ENCODE data around the gene F2.

Gene F2

DNA sequence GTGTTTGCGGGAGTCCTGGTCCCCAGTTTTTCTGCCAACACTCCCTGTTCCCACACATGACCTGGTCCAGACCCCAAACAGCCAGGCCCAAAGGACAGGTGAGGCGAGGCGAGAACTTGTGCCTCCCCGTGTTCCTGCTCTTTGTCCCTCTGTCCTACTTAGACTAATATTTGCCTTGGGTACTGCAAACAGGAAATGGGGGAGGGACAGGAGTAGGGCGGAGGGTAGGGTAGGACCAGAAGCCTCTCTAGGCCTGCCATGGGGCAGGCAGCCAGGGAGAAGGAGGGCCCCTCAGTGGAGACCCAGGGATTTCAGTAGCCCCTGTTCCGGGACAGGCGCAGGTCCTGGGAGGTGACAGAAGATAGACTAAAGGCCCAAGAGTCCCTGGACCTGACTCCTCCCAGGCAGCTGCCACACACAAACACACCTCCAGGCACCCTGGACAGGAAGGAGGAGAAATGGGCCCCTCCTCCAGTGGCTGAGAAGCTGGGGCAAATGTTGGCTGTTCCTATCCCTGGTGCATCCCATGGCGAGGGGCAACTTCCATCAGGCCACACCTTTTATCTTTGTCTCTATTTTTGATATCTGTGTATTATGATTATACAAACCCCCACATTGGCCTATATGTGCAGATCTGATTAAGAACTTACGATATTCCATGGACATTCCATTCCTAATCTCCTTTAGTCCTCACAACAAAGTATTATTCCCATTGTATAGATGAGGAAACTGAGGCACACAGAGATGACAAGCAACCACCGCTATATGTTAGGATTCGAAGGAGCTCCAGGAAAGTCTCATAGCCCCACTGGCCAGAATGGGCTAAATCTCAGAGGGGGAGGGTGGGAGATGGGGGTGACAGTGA is 626 bp upstream of the F2 start:
- no peak for DNase-seq

DNA sequence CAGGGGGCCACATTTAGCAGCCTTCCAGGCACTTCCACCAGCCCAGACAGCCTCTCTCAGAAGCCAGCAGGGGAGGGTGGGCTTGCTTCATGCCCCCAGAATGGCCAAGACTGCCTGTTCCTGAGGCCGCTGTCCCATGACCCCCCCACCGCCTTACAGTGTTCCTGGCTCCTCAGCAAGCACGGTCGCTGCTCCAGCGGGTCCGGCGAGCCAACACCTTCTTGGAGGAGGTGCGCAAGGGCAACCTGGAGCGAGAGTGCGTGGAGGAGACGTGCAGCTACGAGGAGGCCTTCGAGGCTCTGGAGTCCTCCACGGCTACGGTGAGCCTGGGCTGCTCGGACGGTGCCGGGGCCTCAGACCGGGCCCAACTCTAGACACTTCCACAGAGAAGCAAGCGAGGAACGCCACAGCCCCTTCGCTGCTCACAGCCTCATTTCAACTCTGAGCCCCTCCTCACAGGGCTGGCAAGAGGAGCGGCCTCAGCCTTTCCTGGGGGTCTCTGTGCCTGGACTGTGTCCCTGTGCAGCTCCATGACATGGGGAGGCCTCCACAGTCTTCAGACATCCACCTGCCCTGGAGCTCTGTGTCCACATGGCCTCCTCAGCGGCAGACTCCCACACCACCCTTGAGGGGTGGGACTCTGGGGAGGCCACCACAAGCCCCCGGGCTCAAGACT is 668 bp downstream of the F2 start:
- no peak for DNase-seq

DNA sequence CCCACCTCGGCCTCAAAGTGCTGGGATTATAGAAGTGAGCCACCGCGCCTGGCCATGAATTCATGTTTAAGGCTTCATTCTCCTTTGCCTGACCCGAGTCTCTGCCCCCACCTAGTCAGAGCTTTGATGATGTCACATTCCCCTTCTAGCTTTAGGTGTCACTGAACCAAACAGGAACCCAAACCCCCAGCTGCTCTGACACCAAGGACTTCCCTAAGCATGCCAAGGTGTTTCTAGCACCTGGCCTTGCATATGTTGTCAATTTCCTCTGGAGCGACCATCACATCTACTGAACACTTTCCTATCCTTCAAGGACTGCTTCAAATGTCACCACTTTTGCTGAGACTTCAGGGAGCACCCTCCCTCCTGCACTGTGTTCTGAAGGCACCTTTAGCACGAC is 2.3 kb downstream of the F2 start:
- DNase-seq: no peak

DNA sequence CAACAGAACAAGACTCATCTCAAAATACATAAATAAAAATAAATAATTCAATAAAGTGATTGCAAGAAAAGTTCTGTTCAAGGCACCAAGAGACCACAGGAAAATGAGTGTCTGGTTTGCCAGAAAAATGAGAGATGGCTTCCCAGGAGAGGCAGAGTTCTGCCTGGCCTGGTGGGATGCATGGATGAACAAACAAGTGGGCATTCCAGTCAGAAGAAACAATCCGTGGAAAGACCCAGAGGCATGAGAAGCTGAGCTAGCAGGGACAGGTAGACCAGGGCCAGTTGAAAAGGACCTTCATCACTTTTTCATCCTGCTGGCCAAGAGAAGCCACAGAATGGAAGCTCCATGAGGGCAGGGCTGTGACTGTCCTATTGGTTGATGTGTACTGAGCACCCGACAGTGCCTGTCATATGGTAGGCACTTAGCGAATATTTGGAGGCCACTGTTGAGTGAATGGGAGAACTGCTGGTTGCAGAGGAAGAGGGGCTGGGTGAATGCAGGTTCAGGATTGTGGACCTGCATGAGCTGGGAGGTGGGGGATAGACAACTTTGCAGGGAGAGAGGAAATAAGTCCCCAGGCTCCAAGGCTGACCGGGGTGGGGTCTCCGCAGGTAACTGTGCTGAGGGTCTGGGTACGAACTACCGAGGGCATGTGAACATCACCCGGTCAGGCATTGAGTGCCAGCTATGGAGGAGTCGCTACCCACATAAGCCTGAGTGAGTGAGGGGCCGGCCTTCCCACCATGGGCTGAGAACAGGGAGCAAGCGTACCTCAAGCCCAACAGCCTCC is 3.7 kb downstream of the F2 start:
- no peak for DNase-seq

DNA sequence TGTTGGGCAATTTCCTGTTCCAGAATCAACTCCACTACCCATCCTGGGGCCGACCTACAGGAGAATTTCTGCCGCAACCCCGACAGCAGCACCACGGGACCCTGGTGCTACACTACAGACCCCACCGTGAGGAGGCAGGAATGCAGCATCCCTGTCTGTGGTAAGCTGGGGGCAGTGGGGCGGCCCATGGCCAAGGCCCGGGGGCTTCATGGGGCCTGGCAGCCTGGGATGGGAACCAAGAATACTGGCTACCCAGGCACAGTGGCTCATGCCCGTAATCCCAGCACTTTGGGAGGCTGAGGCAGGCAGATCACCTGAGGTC is 4.3 kb downstream of the F2 start:
- no peak for DNase-seq

DNA sequence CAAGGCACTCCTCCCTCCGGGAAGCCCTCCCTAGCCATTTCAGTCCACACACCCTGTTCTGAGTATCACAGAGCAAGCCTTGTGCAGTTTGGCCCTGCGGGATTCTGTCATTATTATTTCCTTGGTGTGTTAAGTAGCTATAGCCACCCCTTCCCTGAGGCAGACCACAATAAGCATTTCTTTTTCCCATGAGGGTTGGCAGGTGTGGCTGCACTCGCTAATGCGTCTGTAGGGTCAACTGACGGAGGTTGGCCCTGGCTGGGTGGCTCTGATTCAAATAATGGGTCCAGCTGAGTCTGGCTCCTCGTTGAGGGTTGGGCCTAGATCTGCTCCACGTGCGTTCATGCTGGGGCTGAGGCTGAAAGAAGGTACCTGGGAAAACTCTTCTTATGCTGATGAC is 5.1 kb downstream of the F2 start:
- DNase-seq: no peak

DNA sequence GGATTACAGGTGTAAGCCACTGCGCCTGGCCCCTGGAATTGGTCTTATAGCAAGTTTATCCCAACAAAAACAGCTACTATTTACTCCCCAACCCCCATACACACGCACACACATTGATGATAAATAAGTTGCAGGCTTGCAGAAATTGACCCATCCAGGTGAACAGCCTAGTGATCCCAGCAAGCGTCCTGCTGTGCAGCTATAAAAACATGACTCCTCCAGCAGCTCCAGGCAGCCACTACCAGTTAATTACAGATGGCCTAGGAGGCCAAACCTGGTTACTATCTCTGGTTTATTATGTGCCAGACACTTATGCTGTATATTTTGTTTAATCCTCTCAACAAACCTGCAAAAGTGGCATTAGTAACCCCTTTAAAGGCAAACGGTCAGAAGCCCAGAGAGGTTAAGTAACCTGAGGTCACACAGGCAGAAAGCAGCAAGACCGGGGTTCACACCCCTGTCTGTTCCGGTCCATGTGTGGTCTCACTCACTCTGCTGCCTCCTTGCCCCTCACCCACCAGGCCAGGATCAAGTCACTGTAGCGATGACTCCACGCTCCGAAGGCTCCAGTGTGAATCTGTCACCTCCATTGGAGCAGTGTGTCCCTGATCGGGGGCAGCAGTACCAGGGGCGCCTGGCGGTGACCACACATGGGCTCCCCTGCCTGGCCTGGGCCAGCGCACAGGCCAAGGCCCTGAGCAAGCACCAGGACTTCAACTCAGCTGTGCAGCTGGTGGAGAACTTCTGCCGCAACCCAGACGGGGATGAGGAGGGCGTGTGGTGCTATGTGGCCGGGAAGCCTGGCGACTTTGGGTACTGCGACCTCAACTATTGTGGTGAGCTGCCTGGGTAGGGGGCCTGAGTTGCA is 6.6 kb downstream of the F2 start:
- no peak for DNase-seq

DNA sequence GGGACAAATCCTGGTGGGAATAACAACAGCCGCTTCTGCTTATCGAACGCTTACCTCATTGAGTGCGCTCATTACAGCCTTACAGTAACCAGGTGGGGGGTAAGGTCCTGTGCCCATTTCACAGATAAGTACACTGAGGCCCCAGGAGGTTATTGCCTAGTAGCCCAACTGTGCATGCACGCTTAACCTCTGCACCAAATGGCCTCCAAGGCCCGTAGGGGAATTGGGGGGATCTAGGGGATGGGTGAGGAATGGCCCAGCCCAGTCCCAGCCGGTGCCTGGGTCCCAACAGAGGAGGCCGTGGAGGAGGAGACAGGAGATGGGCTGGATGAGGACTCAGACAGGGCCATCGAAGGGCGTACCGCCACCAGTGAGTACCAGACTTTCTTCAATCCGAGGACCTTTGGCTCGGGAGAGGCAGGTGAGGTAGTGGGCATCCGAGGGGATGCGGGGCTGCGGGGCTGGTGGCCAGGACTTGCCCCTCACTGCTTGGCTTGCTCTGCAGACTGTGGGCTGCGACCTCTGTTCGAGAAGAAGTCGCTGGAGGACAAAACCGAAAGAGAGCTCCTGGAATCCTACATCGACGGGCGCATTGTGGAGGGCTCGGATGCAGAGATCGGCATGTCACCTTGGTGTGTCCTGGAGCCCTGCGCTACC is 7.3 kb downstream of the F2 start:
- no peak for DNase-seq

DNA sequence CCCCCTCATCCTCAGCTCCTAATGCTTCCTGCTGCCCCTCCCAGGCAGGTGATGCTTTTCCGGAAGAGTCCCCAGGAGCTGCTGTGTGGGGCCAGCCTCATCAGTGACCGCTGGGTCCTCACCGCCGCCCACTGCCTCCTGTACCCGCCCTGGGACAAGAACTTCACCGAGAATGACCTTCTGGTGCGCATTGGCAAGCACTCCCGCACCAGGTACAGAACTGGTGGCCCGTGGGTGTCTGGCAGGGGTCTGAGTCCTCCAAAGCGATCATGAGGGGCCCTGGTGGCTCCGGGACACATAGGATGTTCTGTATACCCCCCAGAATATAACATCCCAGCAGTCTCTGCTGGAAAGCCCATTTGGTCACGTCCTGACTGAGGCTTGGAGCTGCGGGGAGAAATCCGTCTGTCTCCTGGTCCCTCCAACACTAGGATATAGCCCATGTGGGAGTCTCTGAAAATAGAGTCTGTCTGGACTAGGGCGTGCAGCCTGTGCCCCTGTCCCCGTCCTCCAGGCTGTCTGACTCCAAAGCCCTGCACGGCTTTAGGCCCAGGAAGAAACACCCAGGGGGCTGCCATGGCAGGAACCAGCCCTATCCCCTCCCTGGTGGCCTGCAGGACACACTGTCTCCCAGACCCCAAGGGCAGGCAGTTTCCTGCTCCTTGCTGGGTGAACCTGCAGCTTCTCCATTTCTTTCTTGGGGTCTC is 9.1 kb downstream of the F2 start:
- DNase-seq: no peak

DNA sequence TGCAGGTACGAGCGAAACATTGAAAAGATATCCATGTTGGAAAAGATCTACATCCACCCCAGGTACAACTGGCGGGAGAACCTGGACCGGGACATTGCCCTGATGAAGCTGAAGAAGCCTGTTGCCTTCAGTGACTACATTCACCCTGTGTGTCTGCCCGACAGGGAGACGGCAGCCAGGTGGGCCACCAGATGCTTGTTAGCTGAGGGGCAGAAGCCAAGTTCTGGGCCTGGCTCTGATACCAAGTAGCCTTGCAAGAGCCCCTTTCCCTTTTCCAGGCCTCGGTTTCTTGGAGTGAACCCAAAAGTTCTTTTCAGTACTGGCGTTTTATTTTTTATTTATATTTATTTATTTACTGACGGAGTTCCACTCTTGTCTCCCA is 9.6 kb downstream of the F2 start:
- no peak for DNase-seq

DNA sequence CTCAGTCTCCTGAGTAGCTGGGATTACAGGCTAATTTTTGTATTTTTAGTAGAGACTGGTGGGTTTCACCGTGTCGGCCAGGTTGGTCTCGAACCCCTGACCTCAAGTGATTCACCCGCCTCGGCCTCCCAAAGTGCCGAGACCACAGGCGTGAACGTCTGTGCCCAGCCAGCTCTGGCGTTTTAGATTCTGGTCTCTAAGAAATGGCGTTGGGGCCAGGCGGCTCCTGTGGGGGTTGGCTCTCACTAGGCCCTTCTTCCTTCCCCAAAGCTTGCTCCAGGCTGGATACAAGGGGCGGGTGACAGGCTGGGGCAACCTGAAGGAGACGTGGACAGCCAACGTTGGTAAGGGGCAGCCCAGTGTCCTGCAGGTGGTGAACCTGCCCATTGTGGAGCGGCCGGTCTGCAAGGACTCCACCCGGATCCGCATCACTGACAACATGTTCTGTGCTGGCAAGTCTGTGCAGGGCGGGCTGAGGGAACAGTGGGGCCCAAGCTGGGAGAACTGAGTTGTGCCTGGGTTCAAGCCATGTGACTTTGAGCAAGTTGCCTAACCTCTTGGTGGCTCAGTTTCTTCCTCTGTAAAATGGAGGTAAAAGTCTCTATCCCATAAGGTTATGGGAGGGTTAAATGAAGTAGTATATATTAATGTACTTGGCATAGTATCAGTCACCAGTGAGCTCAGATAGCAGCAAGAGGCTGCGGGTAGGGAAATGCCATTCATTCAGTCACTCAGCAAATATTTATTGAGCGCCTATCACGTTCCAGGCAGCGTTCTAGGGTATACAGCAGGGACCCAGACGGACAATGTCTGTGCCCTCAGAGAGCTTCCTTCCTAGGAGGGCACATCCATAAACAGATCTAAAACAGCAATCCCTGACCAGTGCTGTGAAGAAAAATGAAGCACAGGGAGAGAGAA is 10.4 kb downstream of the F2 start:
- no peak for DNase-seq

DNA sequence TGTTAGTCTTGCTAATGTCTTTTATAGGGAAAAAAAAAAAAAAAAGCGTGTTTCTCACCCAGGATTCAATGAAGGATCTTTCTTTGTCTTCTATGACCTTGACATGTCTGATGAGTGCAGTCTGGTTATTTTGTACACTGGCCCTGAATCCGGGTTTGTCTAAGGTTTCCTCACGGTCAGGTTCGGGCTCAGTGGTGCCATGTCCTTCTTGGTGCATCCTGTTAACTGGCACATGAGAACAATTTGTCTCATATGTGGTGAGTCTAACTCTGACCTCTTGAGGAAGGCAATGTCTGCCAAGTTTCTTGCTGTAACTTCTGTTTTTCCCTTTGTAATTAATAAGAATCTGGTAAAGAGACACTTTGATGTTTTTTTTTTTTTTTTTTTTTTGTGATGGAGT is 12.5 kb downstream of the F2 start:
- DNase-seq: no peak

DNA sequence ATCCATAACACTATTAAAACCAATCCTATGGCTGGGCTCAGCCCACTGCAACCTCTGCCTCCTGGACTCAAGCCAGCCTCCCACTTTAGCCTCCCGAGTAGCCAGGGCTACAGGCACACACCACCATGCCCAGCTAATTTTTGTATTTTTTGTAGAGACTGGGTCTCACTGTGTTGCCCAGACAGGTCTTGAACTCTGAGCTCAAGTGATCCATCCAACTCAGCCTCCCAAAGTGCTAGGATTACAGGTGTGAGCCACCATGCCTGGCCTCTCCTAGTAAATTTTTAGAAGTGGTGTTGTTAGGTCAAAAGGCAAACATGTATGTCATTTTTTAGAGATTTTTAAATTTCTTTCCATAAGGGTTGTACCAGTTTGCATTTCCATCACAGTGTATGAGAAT is 14.2 kb downstream of the F2 start:
- DNase-seq: no peak

DNA sequence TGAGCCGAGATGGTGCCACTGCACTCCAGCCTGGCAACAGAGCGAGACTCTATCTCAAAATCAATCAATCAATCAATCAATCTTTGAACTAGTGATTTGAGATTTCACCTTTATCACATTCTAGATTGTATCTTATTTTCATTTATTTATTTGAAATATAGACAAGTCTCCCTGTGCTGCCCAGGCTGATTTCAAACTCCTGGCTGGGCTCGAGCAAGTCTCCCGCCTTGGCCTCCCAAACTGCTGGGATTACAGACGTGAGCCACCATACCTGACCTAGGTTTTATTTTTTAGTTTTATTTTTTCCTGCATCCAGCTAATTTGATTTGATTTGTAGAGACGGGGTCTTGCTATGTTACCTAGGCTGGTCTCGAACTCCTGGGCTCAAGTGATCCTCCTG is 17.1 kb downstream of the F2 start:
- DNase-seq: no peak

DNA sequence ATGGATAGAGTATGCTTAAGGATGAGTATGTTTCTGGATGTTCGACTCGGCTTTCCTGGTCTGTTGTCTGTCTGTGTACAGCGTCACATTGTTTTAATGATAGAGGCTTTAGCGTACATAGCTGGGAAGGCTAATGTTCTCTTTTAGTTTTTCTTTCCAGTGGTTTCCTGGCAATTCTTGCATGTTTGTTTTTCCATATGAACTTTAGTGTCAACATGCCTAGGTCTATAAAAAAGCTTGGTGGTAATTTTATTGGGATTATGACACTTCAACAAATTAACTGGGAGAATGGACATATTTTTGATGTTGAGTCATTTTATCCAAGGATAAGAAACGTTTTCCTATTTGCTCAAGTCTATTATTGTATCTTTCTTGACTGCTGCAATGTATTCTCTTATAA is 17.6 kb downstream of the F2 start:
- DNase-seq: no peak

DNA sequence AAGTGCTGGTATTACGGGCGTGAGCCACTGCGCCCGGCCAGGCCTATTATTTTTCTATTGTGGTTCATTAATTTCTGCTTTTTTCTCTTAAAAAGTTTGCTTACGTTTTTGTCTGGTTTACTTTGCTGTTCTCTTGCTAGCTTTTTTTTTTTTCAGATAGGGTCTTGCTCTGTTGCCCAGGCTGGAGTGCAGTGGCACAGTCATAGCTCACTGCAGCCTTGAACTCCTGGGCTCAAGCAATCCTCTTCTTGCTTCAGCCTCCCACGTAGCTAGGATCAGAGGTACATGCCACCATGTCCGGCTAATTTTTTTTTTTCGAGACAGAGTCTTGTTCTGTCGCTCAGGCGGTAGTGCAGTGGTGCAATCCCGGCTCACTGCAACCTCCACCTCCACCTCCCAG is 18.7 kb downstream of the F2 start:
- no peak for DNase-seq

DNA sequence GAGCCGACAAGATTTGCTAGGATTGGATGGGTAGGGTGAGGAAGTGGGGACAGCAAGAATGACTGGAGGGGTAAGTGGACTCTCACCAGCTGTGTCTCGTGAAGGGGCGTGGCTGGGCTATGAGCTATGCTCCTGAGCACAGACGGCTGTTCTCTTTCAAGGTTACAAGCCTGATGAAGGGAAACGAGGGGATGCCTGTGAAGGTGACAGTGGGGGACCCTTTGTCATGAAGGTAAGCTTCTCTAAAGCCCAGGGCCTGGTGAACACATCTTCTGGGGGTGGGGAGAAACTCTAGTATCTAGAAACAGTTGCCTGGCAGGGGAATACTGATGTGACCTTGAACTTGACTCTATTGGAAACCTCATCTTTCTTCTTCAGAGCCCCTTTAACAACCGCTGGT is 19.9 kb downstream of the F2 start:
- DNase-seq: no peak

DNA sequence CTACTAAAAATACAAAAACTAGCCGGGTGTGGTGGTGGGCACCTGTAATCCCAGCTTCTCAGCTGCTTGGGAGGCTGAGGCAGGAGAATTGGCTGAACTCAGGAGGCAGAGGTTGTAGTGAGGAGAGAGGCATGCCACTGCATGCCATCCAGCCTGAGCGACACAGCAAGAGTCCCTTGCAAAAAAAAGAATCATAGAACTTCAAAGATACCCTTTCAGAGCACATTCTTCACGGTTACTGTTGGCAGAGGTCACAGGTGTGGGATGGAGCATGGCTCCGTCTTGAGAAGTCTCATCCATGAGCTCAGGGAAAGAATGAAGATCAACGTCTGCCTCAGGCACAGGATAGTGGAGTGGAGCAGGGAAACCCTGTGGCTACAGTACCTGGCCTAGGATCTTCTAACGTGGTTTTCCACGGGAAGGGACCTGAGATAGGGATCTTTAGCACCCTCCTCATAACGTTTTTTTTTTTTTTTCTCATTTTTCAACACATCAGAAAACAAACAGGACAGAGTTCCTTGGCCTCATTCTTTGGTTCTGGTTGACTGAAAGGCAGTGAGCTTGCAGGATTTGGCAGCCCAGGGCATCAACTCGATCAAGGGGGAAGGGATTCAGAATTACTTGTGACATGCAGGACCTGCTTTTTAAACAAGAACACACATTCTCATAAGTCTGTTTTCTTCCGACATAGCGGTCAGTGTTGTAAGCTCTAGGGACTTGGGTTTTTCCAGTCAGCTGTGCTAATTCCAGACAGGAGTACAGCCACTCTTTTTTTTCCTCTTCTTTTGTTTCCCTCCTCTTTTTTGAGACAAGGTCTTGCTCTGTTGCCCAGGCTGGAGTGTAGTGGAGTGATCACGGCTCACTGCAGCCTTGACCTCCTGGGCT is 22.8 kb downstream of the F2 start:
- DNase-seq: no peak

DNA sequence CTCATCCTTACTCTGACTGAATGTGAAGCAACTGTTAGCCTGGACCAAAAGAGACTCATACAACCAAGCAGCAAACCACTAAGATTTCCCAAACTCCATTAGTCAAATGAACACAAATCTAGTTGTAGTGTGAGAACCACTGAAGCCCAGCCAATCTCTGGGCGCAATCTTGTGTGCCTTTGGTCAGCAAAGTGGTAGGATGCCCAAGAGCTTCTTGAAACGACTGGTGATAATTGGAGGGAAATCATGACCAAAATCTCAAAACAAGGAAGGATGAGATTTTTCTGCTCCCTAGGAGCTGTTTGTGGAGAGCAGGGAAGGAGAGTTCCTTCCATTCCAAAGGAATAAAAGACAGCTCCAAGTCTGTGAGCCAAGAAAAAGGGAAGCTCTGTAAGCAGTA is 24.0 kb downstream of the F2 start:
- no peak for DNase-seq
